Measurements from ENCODE around the gene COL16A1.

The COL16A1 gene

GRCh38 chr1:31677401-31677800 lies 26.4 kb downstream of the COL16A1 start:
- TF ChIP-seq YY1 (IDR thresholded peaks at IDR 0.05; ENCODE audit: insufficient read depth, insufficient read length) (no peak), SUZ12 (IDR thresholded peaks at IDR 0.05; ENCODE audit: extremely low read depth, insufficient read depth, insufficient read length) (no peak), ZNF274 (IDR thresholded peaks at IDR 0.05; ENCODE audit: low read depth, low read length) (no peak)
- peaks cover 6% of the 10 kb centered on the region for H3K36me3 ChIP-seq (ENCODE audit: insufficient read depth, insufficient read length, low read length)

GRCh38 chr1:31675756-31676155 lies 28.1 kb downstream of the COL16A1 start:
- no peaks in the 10 kb centered on the region for H3K9me3 ChIP-seq (ENCODE audit: insufficient read depth, low read length)
- TF ChIP-seq ZNF274 (IDR thresholded peaks at IDR 0.05; ENCODE audit: low read depth, low read length) = no peak
- no peak overlapping the region for H3K9ac ChIP-seq (ENCODE audit: insufficient read length, low read depth)
- H3K27me3 ChIP-seq (ENCODE audit: insufficient read depth, insufficient read length) = no peaks in the 10 kb centered on the region
- H3K4me1 ChIP-seq (ENCODE audit: insufficient read depth, insufficient read length) = peaks cover 30% of the 10 kb centered on the region
- H3K36me3 ChIP-seq (ENCODE audit: insufficient read depth, insufficient read length, low read length) = peaks cover 2% of the 10 kb centered on the region
- H3K4me3 ChIP-seq (ENCODE audit: insufficient read length, low read depth) = no peak overlapping the region
- no peak for DNase-seq (ENCODE audit: low read depth, low spot score)

More at GRCh38 chr1:31677401-31677800, 26.4 kb downstream of the COL16A1 start:
- H3K9me3 ChIP-seq (ENCODE audit: insufficient read depth, low read length) = no peaks in the 10 kb centered on the region
- DNase-seq (ENCODE audit: low read depth, low spot score) = no peak
- no peak overlapping the region for H3K4me3 ChIP-seq (ENCODE audit: insufficient read length, low read depth)
- H3K4me1 ChIP-seq (ENCODE audit: insufficient read depth, insufficient read length) = peaks cover 31% of the 10 kb centered on the region
- no peak overlapping the region for H3K9ac ChIP-seq (ENCODE audit: insufficient read length, low read depth)
- H3K27me3 ChIP-seq (ENCODE audit: insufficient read depth, insufficient read length) = no peaks in the 10 kb centered on the region

GRCh38 chr1:31675161-31675560 lies 28.7 kb downstream of the COL16A1 start:
- H3K36me3 ChIP-seq (ENCODE audit: insufficient read depth, insufficient read length, low read length) = no peaks in the 10 kb centered on the region
- DNase-seq (ENCODE audit: low read depth, low spot score) = no peak
- H3K9ac ChIP-seq (ENCODE audit: insufficient read length, low read depth) = peak overlapping the region; percentile 1
- H3K4me1 ChIP-seq (ENCODE audit: insufficient read depth, insufficient read length) = peaks cover 33% of the 10 kb centered on the region
- TF ChIP-seq ZNF274 (IDR thresholded peaks at IDR 0.05; ENCODE audit: low read depth, low read length) (no peak), SUZ12 (IDR thresholded peaks at IDR 0.05; ENCODE audit: extremely low read depth, insufficient read depth, insufficient read length) (no peak), YY1 (IDR thresholded peaks at IDR 0.05; ENCODE audit: insufficient read depth, insufficient read length) (no peak)
- no peaks in the 10 kb centered on the region for H3K27me3 ChIP-seq (ENCODE audit: insufficient read depth, insufficient read length)
- no peak overlapping the region for H3K4me3 ChIP-seq (ENCODE audit: insufficient read length, low read depth)
- no peaks in the 10 kb centered on the region for H3K9me3 ChIP-seq (ENCODE audit: insufficient read depth, low read length)

- no peaks in the 10 kb centered on the region for H3K27me3 ChIP-seq (ENCODE audit: insufficient read depth, insufficient read length)
- H3K9ac ChIP-seq (ENCODE audit: insufficient read length, low read depth) = no peak overlapping the region
- peaks cover 33% of the 10 kb centered on the region for H3K4me1 ChIP-seq (ENCODE audit: insufficient read depth, insufficient read length)
- H3K36me3 ChIP-seq (ENCODE audit: insufficient read depth, insufficient read length, low read length) = no peaks in the 10 kb centered on the region
- DNase-seq (ENCODE audit: low read depth, low spot score) = peak; percentile 47
- H3K9me3 ChIP-seq (ENCODE audit: insufficient read depth, low read length) = no peaks in the 10 kb centered on the region
- no peak overlapping the region for H3K4me3 ChIP-seq (ENCODE audit: insufficient read length, low read depth)
- TF ChIP-seq SUZ12 (IDR thresholded peaks at IDR 0.05; ENCODE audit: extremely low read depth, insufficient read depth, insufficient read length) = no peak
- TF ChIP-seq YY1 (IDR thresholded peaks at IDR 0.05; ENCODE audit: insufficient read depth, insufficient read length) = no peak
- TF ChIP-seq ZNF274 (IDR thresholded peaks at IDR 0.05; ENCODE audit: low read depth, low read length) = no peak
These were observed 29.2 kb downstream of the COL16A1 start for GRCh38 chr1:31674626-31675025.

GRCh38 chr1:31673433-31673832 lies 30.4 kb downstream of the COL16A1 start:
- H3K4me1 ChIP-seq (ENCODE audit: insufficient read depth, insufficient read length) = peaks cover 35% of the 10 kb centered on the region
- H3K27me3 ChIP-seq (ENCODE audit: insufficient read depth, insufficient read length) = peaks cover 3% of the 10 kb centered on the region
- no peak for TF ChIP-seq ZNF274 (IDR thresholded peaks at IDR 0.05; ENCODE audit: low read depth, low read length)
- TF ChIP-seq SUZ12 (IDR thresholded peaks at IDR 0.05; ENCODE audit: extremely low read depth, insufficient read depth, insufficient read length) = no peak
- no peak for TF ChIP-seq YY1 (IDR thresholded peaks at IDR 0.05; ENCODE audit: insufficient read depth, insufficient read length)
- H3K36me3 ChIP-seq (ENCODE audit: insufficient read depth, insufficient read length, low read length) = no peaks in the 10 kb centered on the region
- H3K9me3 ChIP-seq (ENCODE audit: insufficient read depth, low read length) = no peaks in the 10 kb centered on the region
- no peak overlapping the region for H3K9ac ChIP-seq (ENCODE audit: insufficient read length, low read depth)
- no peak for DNase-seq (ENCODE audit: low read depth, low spot score)
- no peak overlapping the region for H3K4me3 ChIP-seq (ENCODE audit: insufficient read length, low read depth)

GRCh38 chr1:31672986-31673385 lies 30.8 kb downstream of the COL16A1 start:
- no peak overlapping the region for H3K4me3 ChIP-seq (ENCODE audit: insufficient read length, low read depth)
- no peak for DNase-seq (ENCODE audit: low read depth, low spot score)
- H3K36me3 ChIP-seq (ENCODE audit: insufficient read depth, insufficient read length, low read length) = no peaks in the 10 kb centered on the region
- TF ChIP-seq SUZ12 (IDR thresholded peaks at IDR 0.05; ENCODE audit: extremely low read depth, insufficient read depth, insufficient read length) = no peak
- TF ChIP-seq YY1 (IDR thresholded peaks at IDR 0.05; ENCODE audit: insufficient read depth, insufficient read length) = no peak
- no peak for TF ChIP-seq ZNF274 (IDR thresholded peaks at IDR 0.05; ENCODE audit: low read depth, low read length)
- peaks cover 3% of the 10 kb centered on the region for H3K27me3 ChIP-seq (ENCODE audit: insufficient read depth, insufficient read length)
- H3K9ac ChIP-seq (ENCODE audit: insufficient read length, low read depth) = no peak overlapping the region
- no peaks in the 10 kb centered on the region for H3K9me3 ChIP-seq (ENCODE audit: insufficient read depth, low read length)
- peaks cover 36% of the 10 kb centered on the region for H3K4me1 ChIP-seq (ENCODE audit: insufficient read depth, insufficient read length)

GRCh38 chr1:31671561-31672201 lies 32.1 kb downstream of the COL16A1 start:
- H3K4me3 ChIP-seq (ENCODE audit: insufficient read length, low read depth) = no peak overlapping the region
- H3K27me3 ChIP-seq (ENCODE audit: insufficient read depth, insufficient read length) = peaks cover 3% of the 10 kb centered on the region
- no peaks in the 10 kb centered on the region for H3K9me3 ChIP-seq (ENCODE audit: insufficient read depth, low read length)
- no peak for DNase-seq (ENCODE audit: low read depth, low spot score)
- H3K4me1 ChIP-seq (ENCODE audit: insufficient read depth, insufficient read length) = peaks cover 42% of the 10 kb centered on the region
- no peak overlapping the region for H3K9ac ChIP-seq (ENCODE audit: insufficient read length, low read depth)
- no peaks in the 10 kb centered on the region for H3K36me3 ChIP-seq (ENCODE audit: insufficient read depth, insufficient read length, low read length)
- TF ChIP-seq SUZ12 (IDR thresholded peaks at IDR 0.05; ENCODE audit: extremely low read depth, insufficient read depth, insufficient read length) (no peak), ZNF274 (IDR thresholded peaks at IDR 0.05; ENCODE audit: low read depth, low read length) (no peak), YY1 (IDR thresholded peaks at IDR 0.05; ENCODE audit: insufficient read depth, insufficient read length) (no peak)
